Jurkat, Clone E6-1 (cell line): ENCODE measurements around the gene SIGLEC7.
"Not testable (repeated sequence)": the region's sequence is repeated elsewhere in the genome, so short reads cannot be mapped to it uniquely, and the experiment has no call there.

Source experiments
- DNase-seq: peaks from one replicate; pipeline ENCODE4 v3.0.0-alpha.2; 2011; ENCODE audit warnings: low read depth, low spot score
- H3K4me3 ChIP-seq: 2 replicates; pipeline ENCODE4 v1.5.1; 2011; ENCODE audit warnings: mild to moderate bottlenecking, low read length, control low read depth, moderate library complexity

SIGLEC7 gene

GRCh38 chr19:51135986-51136762 lies 5.9 kb upstream of the SIGLEC7 start:
- no peak overlapping the region for H3K4me3 ChIP-seq
- DNase-seq, result no peak

- no peak for DNase-seq
Observed at GRCh38 chr19:51136851-51137551, 5.1 kb upstream of the SIGLEC7 start.

GRCh38 chr19:51137792-51138425 lies 4.2 kb upstream of the SIGLEC7 start:
- DNase-seq, result no peak
- H3K4me3 ChIP-seq, result no peak overlapping the region

More at GRCh38 chr19:51136851-51137551, 5.1 kb upstream of the SIGLEC7 start:
- H3K4me3 ChIP-seq, result no peak overlapping the region

- H3K4me3 ChIP-seq, result no peak overlapping the region
- DNase-seq, result no peak
Observed at GRCh38 chr19:51138549-51138979, 3.5 kb upstream of the SIGLEC7 start.

- H3K4me3 ChIP-seq, result no peak overlapping the region
- DNase-seq, result no peak
Observed at GRCh38 chr19:51139299-51140014, 2.6 kb upstream of the SIGLEC7 start.

- no peak overlapping the region for H3K4me3 ChIP-seq
- no peak for DNase-seq
Observed at GRCh38 chr19:51140441-51140840, 1.7 kb upstream of the SIGLEC7 start.

GRCh38 chr19:51141181-51141580 lies 920 bp upstream of the SIGLEC7 start:
- no peak for DNase-seq
- no peak overlapping the region for H3K4me3 ChIP-seq

GRCh38 chr19:51142809-51143475 lies 841 bp downstream of the SIGLEC7 start:
- DNase-seq, H3K4me3 ChIP-seq: not testable (repeated sequence)

- H3K4me3 ChIP-seq, result no peak overlapping the region
- no peak for DNase-seq
Observed at GRCh38 chr19:51143486-51143885, 1.4 kb downstream of the SIGLEC7 start.

GRCh38 chr19:51144482-51145045 lies 2.5 kb downstream of the SIGLEC7 start:
- H3K4me3 ChIP-seq, result no peak overlapping the region
- no peak for DNase-seq

- DNase-seq, result no peak
- no peak overlapping the region for H3K4me3 ChIP-seq
Observed at GRCh38 chr19:51145916-51146493, 3.9 kb downstream of the SIGLEC7 start.

- no peak for DNase-seq
- no peak overlapping the region for H3K4me3 ChIP-seq
Observed at GRCh38 chr19:51146751-51147150, 4.7 kb downstream of the SIGLEC7 start.

- H3K4me3 ChIP-seq, result no peak overlapping the region
- no peak for DNase-seq
Observed at GRCh38 chr19:51147663-51148062, 5.6 kb downstream of the SIGLEC7 start.

- H3K4me3 ChIP-seq, result no peak overlapping the region
- no peak for DNase-seq
Observed at GRCh38 chr19:51148580-51148979, 6.5 kb downstream of the SIGLEC7 start.

- DNase-seq, result no peak
- H3K4me3 ChIP-seq, result no peak overlapping the region
Observed at GRCh38 chr19:51150627-51151026, 8.5 kb downstream of the SIGLEC7 start.

GRCh38 chr19:51156710-51157109 lies 14.6 kb downstream of the SIGLEC7 start:
- H3K4me3 ChIP-seq, result no peak overlapping the region
- no peak for DNase-seq

GRCh38 chr19:51157265-51157664 lies 15.2 kb downstream of the SIGLEC7 start:
- H3K4me3 ChIP-seq, result no peak overlapping the region
- no peak for DNase-seq

GRCh38 chr19:51158474-51159129 lies 16.5 kb downstream of the SIGLEC7 start:
- peak; percentile 59 for DNase-seq

More at GRCh38 chr19:51158474-51159129, 16.5 kb downstream of the SIGLEC7 start:
- H3K4me3 ChIP-seq, result no peak overlapping the region
